ENCODE measurements around the gene GOLGB1.

- TF ChIP-seq CTCF (IDR thresholded peaks at IDR 0.05; ENCODE audit: insufficient read depth, low read depth, low read length), result no peak
- TF ChIP-seq EZH2 (IDR thresholded peaks at IDR 0.05; ENCODE audit: insufficient read depth, low read length), result no peak
Observed at GRCh38 chr3:121624147-121624899, 125.2 kb downstream of the GOLGB1 start.

All from astrocyte (in vitro differentiated cells and primary cell).